Trophoblast cell (in vitro differentiated cells and primary cell): ENCODE measurements around the gene CMTM1.

Source experiments
- DNase-seq, 2 donors: peaks; one replicate each; pipeline ENCODE4 v3.0.0-alpha.2; 2016
- H2AFZ ChIP-seq: 2 replicates; pipeline ENCODE4 v1.6.1; 2013; ENCODE audit warnings: low read length, moderate library complexity, mild to moderate bottlenecking; ENCODE audit not compliant: insufficient read depth, poor library complexity
- H2AK5ac ChIP-seq: 2 replicates; pipeline ENCODE4 v1.6.1; 2013; ENCODE audit warnings: mild to moderate bottlenecking, low read length
- H2BK120ac ChIP-seq: 2 replicates; pipeline ENCODE4 v1.6.1; 2013; ENCODE audit warnings: low read length, mild to moderate bottlenecking, moderate library complexity; ENCODE audit not compliant: insufficient read depth, poor library complexity
- H2BK12ac ChIP-seq: 2 replicates; pipeline ENCODE4 v1.6.1; 2013; ENCODE audit warnings: mild to moderate bottlenecking, low read length, moderate library complexity
- H2BK5ac ChIP-seq: 2 replicates; pipeline ENCODE4 v1.6.1; 2013; ENCODE audit warnings: low read length, low read depth, moderate library complexity, mild to moderate bottlenecking; ENCODE audit not compliant: poor library complexity
- H3K14ac ChIP-seq: 2 replicates; pipeline ENCODE4 v1.6.1; 2013; ENCODE audit warnings: mild to moderate bottlenecking, low read length
- H3K18ac ChIP-seq: 2 replicates; pipeline ENCODE4 v1.6.1; 2013; ENCODE audit warnings: mild to moderate bottlenecking, low read length
- H3K23ac ChIP-seq: 2 replicates; pipeline ENCODE4 v1.6.1; 2013; ENCODE audit warnings: low read length
- H3K27ac ChIP-seq: 2 replicates; pipeline ENCODE4 v1.5.1; 2013; ENCODE audit warnings: low read depth, mild to moderate bottlenecking, inconsistent platforms, low read length, moderate library complexity
- H3K27me3 ChIP-seq: 2 replicates; pipeline ENCODE4 v1.6.1; 2013; ENCODE audit warnings: inconsistent platforms, mild to moderate bottlenecking, low read length, moderate library complexity; ENCODE audit not compliant: insufficient read depth
- H3K36me3 ChIP-seq, 2 experiments: 1 replicate in 1 of 2; 2 replicates in 1 of 2; pipeline ENCODE4 v1.6.1; 2013; ENCODE audit warnings: low read length in 2 of 2, mild to moderate bottlenecking in 2 of 2, moderate library complexity in 1 of 2; ENCODE audit not compliant: insufficient read depth in 2 of 2, control insufficient read depth in 1 of 2
- H3K4ac ChIP-seq: 2 replicates; pipeline ENCODE4 v1.6.1; 2013; ENCODE audit warnings: low read depth, mild to moderate bottlenecking, low read length, moderate library complexity
- H3K4me1 ChIP-seq, 2 experiments: 1 replicate in 1 of 2; 2 replicates in 1 of 2; pipeline ENCODE4 v1.6.1; 2013; ENCODE audit warnings: low read length in 2 of 2, mild to moderate bottlenecking in 2 of 2, moderate library complexity in 1 of 2; ENCODE audit not compliant: insufficient read depth in 2 of 2, control insufficient read depth in 1 of 2
- H3K4me2 ChIP-seq: 2 replicates; pipeline ENCODE4 v1.6.1; 2013; ENCODE audit warnings: inconsistent platforms, mild to moderate bottlenecking, low read length, moderate library complexity
- H3K4me3 ChIP-seq: 2 replicates; pipeline ENCODE4 v1.5.1; 2013; ENCODE audit warnings: mild to moderate bottlenecking, low read depth, low read length, inconsistent platforms
- H3K79me1 ChIP-seq: one replicate; pipeline ENCODE4 v1.6.1; 2013; ENCODE audit warnings: low read length
- H3K79me2 ChIP-seq: 2 replicates; pipeline ENCODE4 v1.6.1; 2013; ENCODE audit warnings: low read length, mild to moderate bottlenecking; ENCODE audit not compliant: control insufficient read depth, insufficient read depth, poor library complexity
- H3K9ac ChIP-seq: 2 replicates; pipeline ENCODE4 v1.6.1; 2013; ENCODE audit warnings: mild to moderate bottlenecking, low read length
- H3K9me3 ChIP-seq: 2 replicates; pipeline ENCODE4 v1.6.1; 2013; ENCODE audit warnings: low read depth, mild to moderate bottlenecking, control low read depth, inconsistent platforms, low read length; ENCODE audit not compliant: insufficient read depth
- H4K12ac ChIP-seq: 2 replicates; pipeline ENCODE4 v1.6.1; 2013; ENCODE audit warnings: low read depth, mild to moderate bottlenecking, low read length, moderate library complexity
- H4K8ac ChIP-seq: 2 replicates; pipeline ENCODE4 v1.6.1; 2013; ENCODE audit warnings: low read depth, mild to moderate bottlenecking, low read length, moderate library complexity
- H4K91ac ChIP-seq: one replicate; pipeline ENCODE4 v1.6.1; 2013; ENCODE audit warnings: low read depth, mild to moderate bottlenecking, low read length, moderate library complexity
- WGBS: extraction: QIAGEN DNeasy Blood & Tissue Kit; methylation state at CpG from one replicate; pipeline ENCODE4 v1.1.7; 2013; ENCODE audit warnings: missing lambda C conversion rate; ENCODE audit not compliant: insufficient read length, insufficient coverage; ENCODE audit errors: extremely low coverage; 5-methylcytosine and 5-hydroxymethylcytosine counted together

Gene CMTM1

GRCh38 chr16:66569131-66569530 lies 2.9 kb downstream of the CMTM1 start:
- Histone ChIP-seq H3K4me1 (peaks cover 0 to 2% of the 10 kb centered on the region in 2 experiments), H3K4ac (no peak overlapping the region), H3K27ac (no peak overlapping the region), H3K18ac (no peak overlapping the region), H2AFZ (no peak overlapping the region), H4K91ac (no peak overlapping the region), H3K79me2 (no peaks in the 10 kb centered on the region), H3K4me2 (no peak overlapping the region), H3K14ac (no peak overlapping the region), H3K9ac (no peak overlapping the region), H2BK5ac (no peak overlapping the region), H3K36me3 (peaks cover 6 to 8% of the 10 kb centered on the region in 2 experiments), H2BK12ac (no peak overlapping the region), H3K23ac (no peak overlapping the region), H3K27me3 (no peaks in the 10 kb centered on the region), H4K12ac (no peak overlapping the region), H3K4me3 (no peak overlapping the region), H3K9me3 (no peaks in the 10 kb centered on the region), H4K8ac (no peak overlapping the region), H2AK5ac (no peak overlapping the region), H3K79me1 (no peaks in the 10 kb centered on the region), H2BK120ac (no peak overlapping the region)
- no peak for DNase-seq
- no CpG with 5 or more reads among the region's 1 CpG for WGBS

DNA sequence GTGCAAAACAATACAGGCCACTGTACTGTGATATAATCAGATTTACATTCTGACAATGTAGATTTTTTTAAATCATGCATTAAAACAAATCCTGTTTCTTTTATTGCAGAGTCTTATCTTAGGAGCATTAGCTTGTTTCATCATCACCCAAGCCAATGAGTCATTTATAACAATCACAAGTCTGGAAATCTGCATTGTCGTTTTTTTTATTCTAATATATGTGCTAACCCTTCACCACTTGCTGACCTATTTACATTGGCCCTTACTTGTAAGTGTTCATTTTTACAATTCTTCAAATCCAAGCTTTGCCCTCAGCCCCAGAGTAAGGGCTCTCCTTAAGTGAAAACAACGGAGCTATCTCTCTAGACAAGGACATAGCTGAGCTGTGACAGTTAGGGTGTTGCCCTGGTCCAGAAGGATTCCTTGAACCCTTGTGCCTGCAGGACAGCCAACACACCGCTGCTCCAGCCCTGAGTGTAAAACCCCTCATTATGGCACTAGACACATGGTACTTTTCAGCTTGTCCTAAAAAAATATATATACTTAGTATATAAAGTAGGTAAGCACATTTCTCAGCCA lies 3.7 kb downstream of the CMTM1 start:
- no peak overlapping the region for H3K27ac ChIP-seq
- no peak overlapping the region for H3K4me3 ChIP-seq
- WGBS, result no CpG with 5 or more reads among the region's 3 CpGs

DNA sequence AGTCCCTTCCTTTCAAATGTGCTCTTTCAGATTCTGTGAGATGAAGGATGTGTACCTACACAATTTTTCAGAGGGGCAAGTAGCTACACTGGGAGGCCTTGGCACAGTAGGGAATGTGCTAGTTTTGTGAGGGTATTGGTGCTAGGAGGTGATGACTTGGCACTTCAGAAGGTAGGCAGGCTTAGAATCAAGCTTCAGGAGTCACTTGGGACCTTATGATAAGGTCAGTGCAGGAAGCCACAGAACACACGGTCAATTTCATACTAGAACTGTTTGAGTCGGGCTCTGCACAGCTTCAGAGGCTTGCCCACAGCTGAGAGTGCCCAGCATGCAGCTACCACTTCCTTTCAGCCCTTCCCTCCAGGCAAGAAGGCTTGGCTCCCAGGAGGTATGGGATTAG lies 6.1 kb downstream of the CMTM1 start:
- no peak overlapping the region for H2AFZ ChIP-seq
- H3K4me3 ChIP-seq, result no peak overlapping the region
- no peak overlapping the region for H3K23ac ChIP-seq
- H3K79me1 ChIP-seq, result no peaks in the 10 kb centered on the region
- H2BK12ac ChIP-seq, result no peak overlapping the region
- DNase-seq, result no peak
- H3K14ac ChIP-seq, result no peak overlapping the region
- H3K4me2 ChIP-seq, result no peak overlapping the region
- H2AK5ac ChIP-seq, result no peak overlapping the region
- H3K27ac ChIP-seq, result no peak overlapping the region
- no peaks in the 10 kb centered on the region for H3K4me1 ChIP-seq
- no CpG with 5 or more reads among the region's 2 CpGs for WGBS
- no peak overlapping the region for H3K4ac ChIP-seq
- H2BK120ac ChIP-seq, result no peak overlapping the region
- H4K91ac ChIP-seq, result no peak overlapping the region
- H4K12ac ChIP-seq, result no peak overlapping the region
- no peaks in the 10 kb centered on the region for H3K27me3 ChIP-seq
- no peak overlapping the region for H3K18ac ChIP-seq
- H2BK5ac ChIP-seq, result no peak overlapping the region
- no peaks in the 10 kb centered on the region for H3K9me3 ChIP-seq
- H3K9ac ChIP-seq, result no peak overlapping the region
- H3K36me3 ChIP-seq, result no peaks in the 10 kb centered on the region
- no peaks in the 10 kb centered on the region for H3K79me2 ChIP-seq
- no peak overlapping the region for H4K8ac ChIP-seq

More for the DNA sequence above, 3.7 kb downstream of the CMTM1 start:
- peak; percentile 69 to 84 for DNase-seq
- no peak overlapping the region for H2AFZ ChIP-seq
- no peaks in the 10 kb centered on the region for H3K79me1 ChIP-seq
- H4K91ac ChIP-seq, result no peak overlapping the region
- no peak overlapping the region for H3K18ac ChIP-seq
- H2BK120ac ChIP-seq, result no peak overlapping the region
- no peaks in the 10 kb centered on the region for H3K27me3 ChIP-seq
- no peaks in the 10 kb centered on the region for H3K79me2 ChIP-seq
- H3K9me3 ChIP-seq, result no peaks in the 10 kb centered on the region
- H2BK5ac ChIP-seq, result no peak overlapping the region
- peaks cover 6 to 8% of the 10 kb centered on the region in 2 experiments for H3K36me3 ChIP-seq
- H3K23ac ChIP-seq, result no peak overlapping the region
- no peak overlapping the region for H3K14ac ChIP-seq
- H4K8ac ChIP-seq, result no peak overlapping the region
- no peak overlapping the region for H2AK5ac ChIP-seq
- peaks cover 0 to under 1% of the 10 kb centered on the region in 2 experiments for H3K4me1 ChIP-seq
- H4K12ac ChIP-seq, result no peak overlapping the region
- H3K4me2 ChIP-seq, result no peak overlapping the region
- no peak overlapping the region for H2BK12ac ChIP-seq
- no peak overlapping the region for H3K4ac ChIP-seq
- no peak overlapping the region for H3K9ac ChIP-seq

DNA sequence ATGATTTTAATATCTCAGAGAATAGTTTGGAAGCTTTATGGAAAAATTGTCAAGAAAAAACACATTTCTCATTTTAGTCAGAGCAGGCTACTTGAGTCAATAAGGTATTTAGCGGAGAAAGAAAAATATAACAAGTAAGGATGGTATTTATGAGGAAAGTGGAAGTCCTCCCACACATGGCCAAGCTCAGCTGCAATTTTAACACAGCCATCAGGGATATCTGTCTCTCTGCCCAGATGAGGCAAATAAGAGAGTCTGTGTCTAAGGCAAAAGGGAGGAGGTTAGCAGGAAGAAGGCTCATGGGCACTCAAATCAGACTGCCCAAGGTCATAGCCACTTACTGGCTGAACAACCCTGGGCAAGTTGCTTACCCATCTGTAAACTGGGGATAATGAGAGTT lies 7.8 kb downstream of the CMTM1 start:
- Histone ChIP-seq H3K9ac (no peak overlapping the region), H2BK120ac (no peak overlapping the region), H3K36me3 (no peaks in the 10 kb centered on the region), H2BK12ac (no peak overlapping the region), H3K4me2 (no peak overlapping the region), H4K8ac (no peak overlapping the region), H2AK5ac (no peak overlapping the region), H3K18ac (no peak overlapping the region), H4K12ac (no peak overlapping the region), H3K27me3 (peaks cover 2% of the 10 kb centered on the region), H3K9me3 (no peaks in the 10 kb centered on the region), H3K23ac (no peak overlapping the region), H3K79me1 (no peaks in the 10 kb centered on the region), H2AFZ (no peak overlapping the region), H3K27ac (no peak overlapping the region), H3K79me2 (no peaks in the 10 kb centered on the region), H2BK5ac (no peak overlapping the region), H3K4me3 (no peak overlapping the region), H4K91ac (no peak overlapping the region), H3K4ac (no peak overlapping the region), H3K4me1 (no peaks in the 10 kb centered on the region), H3K14ac (no peak overlapping the region)
- WGBS, result no CpG with 5 or more reads among the region's 1 CpG
- DNase-seq, result no peak
